HL-60 (cell line): ENCODE measurements around the gene AGPAT3.

Experiments
- DNase-seq, 2 experiments: peaks; one replicate each; pipeline ENCODE4 v3.0.0-alpha.2; 2010 to 2020; ENCODE audit warnings: low read depth in 1 of 2, low spot score in 1 of 2
- H3K27ac ChIP-seq: fragments of 250-450 bp; sonication (Bioruptor Pico); replicated peaks from 2 replicates; pipeline ENCODE4 v1.5.1; 2020; ENCODE audit warnings: mild to moderate bottlenecking, moderate library complexity
- H3K27me3 ChIP-seq: fragments of 250-450 bp; sonication (Bioruptor Pico); 2 replicates; pipeline ENCODE4 v1.5.1; 2021; ENCODE audit warnings: mild to moderate bottlenecking, moderate library complexity; ENCODE audit not compliant: insufficient read depth, poor library complexity, severe bottlenecking
- H3K4me3 ChIP-seq: replicated peaks from 2 replicates; pipeline ENCODE4 v1.5.1; 2011; ENCODE audit warnings: mild to moderate bottlenecking, control low read depth, low read length; ENCODE audit not compliant: insufficient read depth
- GABPA ChIP-seq: IDR thresholded peaks from 2 replicates; pipeline ENCODE4 v1.6.1; 2012; ENCODE audit warnings: low read depth
- POLR2AphosphoS5 ChIP-seq: IDR thresholded peaks from 2 replicates; pipeline ENCODE4 v1.6.1; 2012; ENCODE audit warnings: low read depth
- SPI1 ChIP-seq: IDR thresholded peaks from 2 replicates; pipeline ENCODE4 v1.6.1; 2012; ENCODE audit warnings: low read depth, mild to moderate bottlenecking, borderline replicate concordance
- TF ChIP-seq, protein P1 (sequence below): IDR thresholded peaks from 2 replicates; pipeline ENCODE4 v1.6.1; 2012; ENCODE audit warnings: low read depth; ENCODE audit not compliant: insufficient replicate concordance
- TF ChIP-seq, protein P2 (sequence below): IDR thresholded peaks from one replicate; pipeline ENCODE4 v1.5.1; 2011; ENCODE audit warnings: low read length, control low read depth, inconsistent platforms; ENCODE audit not compliant: insufficient read depth

AGPAT3 gene

GRCh38 chr21:43981871-43982210, 116.8 kb downstream of the AGPAT3 start:
- TF ChIP-seq, protein P1, sequence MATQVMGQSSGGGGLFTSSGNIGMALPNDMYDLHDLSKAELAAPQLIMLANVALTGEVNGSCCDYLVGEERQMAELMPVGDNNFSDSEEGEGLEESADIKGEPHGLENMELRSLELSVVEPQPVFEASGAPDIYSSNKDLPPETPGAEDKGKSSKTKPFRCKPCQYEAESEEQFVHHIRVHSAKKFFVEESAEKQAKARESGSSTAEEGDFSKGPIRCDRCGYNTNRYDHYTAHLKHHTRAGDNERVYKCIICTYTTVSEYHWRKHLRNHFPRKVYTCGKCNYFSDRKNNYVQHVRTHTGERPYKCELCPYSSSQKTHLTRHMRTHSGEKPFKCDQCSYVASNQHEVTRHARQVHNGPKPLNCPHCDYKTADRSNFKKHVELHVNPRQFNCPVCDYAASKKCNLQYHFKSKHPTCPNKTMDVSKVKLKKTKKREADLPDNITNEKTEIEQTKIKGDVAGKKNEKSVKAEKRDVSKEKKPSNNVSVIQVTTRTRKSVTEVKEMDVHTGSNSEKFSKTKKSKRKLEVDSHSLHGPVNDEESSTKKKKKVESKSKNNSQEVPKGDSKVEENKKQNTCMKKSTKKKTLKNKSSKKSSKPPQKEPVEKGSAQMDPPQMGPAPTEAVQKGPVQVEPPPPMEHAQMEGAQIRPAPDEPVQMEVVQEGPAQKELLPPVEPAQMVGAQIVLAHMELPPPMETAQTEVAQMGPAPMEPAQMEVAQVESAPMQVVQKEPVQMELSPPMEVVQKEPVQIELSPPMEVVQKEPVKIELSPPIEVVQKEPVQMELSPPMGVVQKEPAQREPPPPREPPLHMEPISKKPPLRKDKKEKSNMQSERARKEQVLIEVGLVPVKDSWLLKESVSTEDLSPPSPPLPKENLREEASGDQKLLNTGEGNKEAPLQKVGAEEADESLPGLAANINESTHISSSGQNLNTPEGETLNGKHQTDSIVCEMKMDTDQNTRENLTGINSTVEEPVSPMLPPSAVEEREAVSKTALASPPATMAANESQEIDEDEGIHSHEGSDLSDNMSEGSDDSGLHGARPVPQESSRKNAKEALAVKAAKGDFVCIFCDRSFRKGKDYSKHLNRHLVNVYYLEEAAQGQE = no peak
- 0 out of 2 replicates have a peak, but pooled peaks have one; percentile 39 for TF ChIP-seq POLR2AphosphoS5
- no peaks in the 10 kb centered on the region for H3K27me3 ChIP-seq
- DNase-seq = no peak
- H3K4me3 ChIP-seq = no peak overlapping the region
- H3K27ac ChIP-seq = no peak overlapping the region

- DNase-seq = no peak
- Histone ChIP-seq H3K4me3 (no peak overlapping the region), H3K27me3 (no peaks in the 10 kb centered on the region), H3K27ac (no peak overlapping the region)
- no peak for TF ChIP-seq SPI1
- no peak for TF ChIP-seq POLR2AphosphoS5
- TF ChIP-seq, protein P2, sequence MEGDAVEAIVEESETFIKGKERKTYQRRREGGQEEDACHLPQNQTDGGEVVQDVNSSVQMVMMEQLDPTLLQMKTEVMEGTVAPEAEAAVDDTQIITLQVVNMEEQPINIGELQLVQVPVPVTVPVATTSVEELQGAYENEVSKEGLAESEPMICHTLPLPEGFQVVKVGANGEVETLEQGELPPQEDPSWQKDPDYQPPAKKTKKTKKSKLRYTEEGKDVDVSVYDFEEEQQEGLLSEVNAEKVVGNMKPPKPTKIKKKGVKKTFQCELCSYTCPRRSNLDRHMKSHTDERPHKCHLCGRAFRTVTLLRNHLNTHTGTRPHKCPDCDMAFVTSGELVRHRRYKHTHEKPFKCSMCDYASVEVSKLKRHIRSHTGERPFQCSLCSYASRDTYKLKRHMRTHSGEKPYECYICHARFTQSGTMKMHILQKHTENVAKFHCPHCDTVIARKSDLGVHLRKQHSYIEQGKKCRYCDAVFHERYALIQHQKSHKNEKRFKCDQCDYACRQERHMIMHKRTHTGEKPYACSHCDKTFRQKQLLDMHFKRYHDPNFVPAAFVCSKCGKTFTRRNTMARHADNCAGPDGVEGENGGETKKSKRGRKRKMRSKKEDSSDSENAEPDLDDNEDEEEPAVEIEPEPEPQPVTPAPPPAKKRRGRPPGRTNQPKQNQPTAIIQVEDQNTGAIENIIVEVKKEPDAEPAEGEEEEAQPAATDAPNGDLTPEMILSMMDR = no peak
- TF ChIP-seq, protein P1 = no peak
- TF ChIP-seq GABPA = no peak
Measured at GRCh38 chr21:43982489-43983078, 117.6 kb downstream of the AGPAT3 start.

DNA sequence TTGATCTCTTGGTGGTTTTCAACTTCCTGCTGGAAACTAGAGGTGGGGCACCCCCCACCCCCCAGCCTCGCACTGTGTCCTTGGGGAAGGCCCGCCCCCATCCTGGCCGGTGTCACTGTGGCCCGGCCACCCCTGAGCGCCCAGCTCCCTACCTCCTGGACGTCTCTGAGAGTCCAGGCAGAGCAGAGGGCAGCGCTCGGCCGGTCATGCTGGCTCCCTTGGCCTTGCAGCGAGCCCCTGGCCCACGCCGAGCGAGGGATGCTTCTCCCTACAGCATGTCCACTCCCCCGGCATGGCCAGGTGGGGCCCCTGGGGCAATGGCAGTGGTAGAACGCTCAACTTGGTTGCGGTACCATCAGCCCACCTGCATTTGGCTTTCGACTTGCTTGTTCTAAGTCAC, 118.4 kb downstream of the AGPAT3 start:
- TF ChIP-seq, protein P1 = no peak
- no peak for TF ChIP-seq GABPA
- TF ChIP-seq, protein P2 = no peak
- no peak for TF ChIP-seq POLR2AphosphoS5
- no peak for TF ChIP-seq SPI1
- DNase-seq = no peak
- Histone ChIP-seq H3K4me3 (no peak overlapping the region), H3K27me3 (no peaks in the 10 kb centered on the region), H3K27ac (no peak overlapping the region)
